ENCODE results near the gene KLHL14. TPM values are rescaled to one million over a fixed set of nuclear protein-coding genes. Genes with fewer than 3 reads are reported as not detected.

Gene KLHL14, protein sequence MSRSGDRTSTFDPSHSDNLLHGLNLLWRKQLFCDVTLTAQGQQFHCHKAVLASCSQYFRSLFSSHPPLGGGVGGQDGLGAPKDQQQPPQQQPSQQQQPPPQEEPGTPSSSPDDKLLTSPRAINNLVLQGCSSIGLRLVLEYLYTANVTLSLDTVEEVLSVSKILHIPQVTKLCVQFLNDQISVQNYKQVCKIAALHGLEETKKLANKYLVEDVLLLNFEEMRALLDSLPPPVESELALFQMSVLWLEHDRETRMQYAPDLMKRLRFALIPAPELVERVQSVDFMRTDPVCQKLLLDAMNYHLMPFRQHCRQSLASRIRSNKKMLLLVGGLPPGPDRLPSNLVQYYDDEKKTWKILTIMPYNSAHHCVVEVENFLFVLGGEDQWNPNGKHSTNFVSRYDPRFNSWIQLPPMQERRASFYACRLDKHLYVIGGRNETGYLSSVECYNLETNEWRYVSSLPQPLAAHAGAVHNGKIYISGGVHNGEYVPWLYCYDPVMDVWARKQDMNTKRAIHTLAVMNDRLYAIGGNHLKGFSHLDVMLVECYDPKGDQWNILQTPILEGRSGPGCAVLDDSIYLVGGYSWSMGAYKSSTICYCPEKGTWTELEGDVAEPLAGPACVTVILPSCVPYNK
- polyA plus RNA-seq (2012; ENCODE audit: missing spikeins): 1.1 TPM

DNA sequence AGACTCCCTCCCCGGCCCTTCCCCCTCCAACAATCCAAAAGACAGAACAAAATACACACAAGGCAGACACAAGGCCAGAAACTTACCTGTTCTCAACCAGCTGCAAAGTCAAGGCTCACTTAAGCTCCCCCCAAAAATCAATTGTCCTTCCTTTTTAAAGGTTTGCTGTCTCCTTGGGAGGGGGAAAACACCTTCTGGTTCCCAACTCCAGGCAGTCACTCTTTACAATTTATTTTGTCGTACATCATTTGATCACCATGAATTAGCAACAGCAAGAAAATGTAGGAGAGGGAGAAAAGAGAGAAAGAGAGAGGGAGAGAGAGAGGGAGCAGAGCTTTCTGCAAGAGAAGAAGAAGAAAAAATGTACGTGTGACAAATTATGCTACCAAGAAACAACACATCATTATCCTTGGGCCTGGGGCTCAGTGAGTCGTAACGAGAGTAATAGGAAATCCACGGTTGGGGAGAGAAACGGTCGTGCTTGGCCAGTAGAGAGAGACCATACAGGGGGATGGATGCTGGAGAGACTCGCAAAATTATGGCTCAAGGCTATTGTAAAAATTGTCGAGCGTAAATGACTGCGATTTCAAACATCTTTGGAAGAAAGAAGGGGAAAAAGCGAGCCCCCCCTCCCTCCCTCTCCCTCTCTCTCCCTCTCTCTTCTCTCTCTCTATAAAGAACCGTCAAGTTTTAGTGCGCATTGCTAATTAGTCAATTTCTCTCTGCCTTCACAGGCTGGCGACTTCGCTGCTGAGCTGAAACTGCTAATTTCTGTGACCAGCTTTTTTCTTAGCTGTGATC, at the start of gene KLHL14:
Gene KLHL14, minus strand, starts transcription at position 443 of the 801 bp plus-strand sequence. CDS start 2,432 bp downstream, outside the sequence.
- TF ChIP-seq POLR2AphosphoS5 (IDR thresholded peaks at IDR 0.05; ENCODE audit: low read depth, low read length) (no peak), POLR2A (IDR thresholded peaks at IDR 0.05; ENCODE audit: low read depth, low read length) (no peak)
- FAIRE-seq: peak; percentile 78
- no peak for DNase-seq (ENCODE audit: insufficient read length)

DNA sequence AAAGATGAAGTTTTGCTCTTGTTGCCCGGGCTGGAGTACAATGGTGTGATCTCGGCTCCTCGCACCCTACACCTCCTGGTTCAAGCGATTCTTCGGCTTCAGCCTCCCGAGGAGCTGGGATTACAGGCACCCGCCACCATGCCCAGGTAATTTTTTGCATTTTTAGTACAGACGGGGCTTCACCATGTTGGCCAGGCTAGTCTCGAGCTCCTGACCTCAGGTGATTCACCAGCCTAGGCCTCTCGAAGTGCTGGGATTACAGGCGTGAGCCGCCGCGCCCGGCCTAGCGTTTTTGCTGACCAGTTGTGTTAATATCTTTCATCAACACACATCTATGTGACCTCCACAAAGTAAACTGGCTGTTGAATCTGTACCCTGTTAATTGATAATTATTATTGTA, 49.4 kb upstream of the KLHL14 start:
- FAIRE-seq (no peak), DNase-seq (ENCODE audit: insufficient read length) (no peak)
- TF ChIP-seq POLR2AphosphoS5 (IDR thresholded peaks at IDR 0.05; ENCODE audit: low read depth, low read length): no peak
- no peak for TF ChIP-seq POLR2A (IDR thresholded peaks at IDR 0.05; ENCODE audit: low read depth, low read length)

DNA sequence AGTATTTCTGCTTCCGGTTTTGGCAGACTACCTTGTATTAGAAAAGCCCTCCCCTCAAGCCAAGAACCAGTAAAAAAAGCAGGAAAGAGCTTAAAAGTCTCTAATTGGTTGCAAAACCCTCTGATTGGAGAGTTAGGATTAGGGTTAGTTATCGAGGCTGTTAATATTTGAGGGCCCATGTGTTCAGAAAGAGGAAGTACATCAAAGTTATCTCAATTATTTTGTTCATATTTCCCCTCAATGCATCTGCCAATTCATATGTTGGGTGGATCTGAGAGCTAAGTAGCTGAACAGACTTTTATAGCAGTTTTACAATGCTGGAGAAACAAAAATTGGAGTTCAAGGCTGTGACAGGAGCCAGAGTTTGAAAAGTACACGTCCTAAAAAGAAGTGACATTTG, 43.1 kb upstream of the KLHL14 start:
- TF ChIP-seq POLR2A (IDR thresholded peaks at IDR 0.05; ENCODE audit: low read depth, low read length) (no peak), POLR2AphosphoS5 (IDR thresholded peaks at IDR 0.05; ENCODE audit: low read depth, low read length) (no peak), TAF1 (IDR thresholded peaks at IDR 0.05; ENCODE audit: borderline replicate concordance, low read depth, low read length) (no peak)
- no peak for FAIRE-seq
- DNase-seq (ENCODE audit: insufficient read length): no peak

DNA sequence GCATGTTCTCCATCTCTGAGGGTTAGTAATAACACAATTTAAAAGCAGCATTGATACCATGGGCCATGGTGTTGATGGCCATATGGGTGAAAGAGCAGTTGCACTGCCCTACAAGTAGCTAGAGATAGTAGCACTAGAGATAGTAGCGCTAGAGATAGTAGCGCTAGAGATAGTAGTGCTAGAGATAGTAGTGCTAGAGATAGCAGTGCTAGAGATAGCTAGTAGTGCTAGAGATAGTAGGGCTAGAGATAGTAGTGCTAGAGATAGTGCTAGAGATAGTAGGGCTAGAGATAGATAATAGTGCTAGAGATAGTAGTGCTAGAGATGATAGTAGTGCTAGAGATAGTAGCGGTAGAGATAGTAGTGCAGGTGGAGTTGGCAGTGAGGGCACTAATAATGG, 39.5 kb upstream of the KLHL14 start:
- DNase-seq (ENCODE audit: insufficient read length) (no peak), FAIRE-seq (no peak)
- TF ChIP-seq POLR2AphosphoS5 (IDR thresholded peaks at IDR 0.05; ENCODE audit: low read depth, low read length) (no peak), POLR2A (IDR thresholded peaks at IDR 0.05; ENCODE audit: low read depth, low read length) (no peak), TAF1 (IDR thresholded peaks at IDR 0.05; ENCODE audit: borderline replicate concordance, low read depth, low read length) (no peak)

DNA sequence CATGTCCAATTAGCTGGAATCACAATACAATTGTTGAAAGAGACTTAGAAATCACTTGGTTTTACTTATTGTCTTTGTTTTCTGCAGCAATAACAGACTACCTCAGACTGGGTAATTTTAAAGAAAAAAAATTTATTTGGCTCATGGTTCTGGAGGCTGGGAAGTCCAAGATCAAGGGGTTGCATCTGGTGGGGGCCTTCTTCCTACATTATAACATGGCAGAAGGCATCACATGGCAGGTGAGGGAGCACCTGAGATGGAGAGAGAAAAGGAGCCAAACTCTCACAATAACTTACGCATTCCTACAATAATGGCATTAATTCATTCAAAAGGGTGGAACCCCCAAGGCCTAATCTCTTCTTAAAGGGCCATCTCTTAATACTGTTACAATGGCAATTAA, 37.5 kb upstream of the KLHL14 start:
- no peak for TF ChIP-seq TAF1 (IDR thresholded peaks at IDR 0.05; ENCODE audit: borderline replicate concordance, low read depth, low read length)
- TF ChIP-seq POLR2AphosphoS5 (IDR thresholded peaks at IDR 0.05; ENCODE audit: low read depth, low read length): no peak
- TF ChIP-seq POLR2A (IDR thresholded peaks at IDR 0.05; ENCODE audit: low read depth, low read length): no peak
- no peak for DNase-seq (ENCODE audit: insufficient read length)
- no peak for FAIRE-seq

DNA sequence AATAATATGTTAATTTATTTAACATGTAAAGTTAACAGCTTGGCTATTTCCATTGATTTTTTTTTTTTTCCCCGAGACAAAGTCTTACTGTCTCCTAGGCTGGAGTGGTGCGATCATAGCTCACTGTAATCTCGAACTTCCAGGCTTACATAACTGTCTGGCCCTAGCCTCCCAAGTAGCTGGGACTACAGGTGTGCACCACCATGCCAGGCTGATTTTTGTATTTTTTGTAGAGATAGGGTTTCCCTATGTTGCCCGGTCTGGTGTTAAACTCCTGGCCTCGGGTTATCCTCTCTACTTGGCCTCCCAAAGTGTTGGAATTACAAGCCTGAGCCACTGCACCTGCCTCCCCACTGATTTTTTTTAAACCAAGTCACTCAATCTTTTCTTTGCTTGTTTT, 32.5 kb upstream of the KLHL14 start:
- FAIRE-seq: no peak
- DNase-seq (ENCODE audit: insufficient read length): no peak

DNA sequence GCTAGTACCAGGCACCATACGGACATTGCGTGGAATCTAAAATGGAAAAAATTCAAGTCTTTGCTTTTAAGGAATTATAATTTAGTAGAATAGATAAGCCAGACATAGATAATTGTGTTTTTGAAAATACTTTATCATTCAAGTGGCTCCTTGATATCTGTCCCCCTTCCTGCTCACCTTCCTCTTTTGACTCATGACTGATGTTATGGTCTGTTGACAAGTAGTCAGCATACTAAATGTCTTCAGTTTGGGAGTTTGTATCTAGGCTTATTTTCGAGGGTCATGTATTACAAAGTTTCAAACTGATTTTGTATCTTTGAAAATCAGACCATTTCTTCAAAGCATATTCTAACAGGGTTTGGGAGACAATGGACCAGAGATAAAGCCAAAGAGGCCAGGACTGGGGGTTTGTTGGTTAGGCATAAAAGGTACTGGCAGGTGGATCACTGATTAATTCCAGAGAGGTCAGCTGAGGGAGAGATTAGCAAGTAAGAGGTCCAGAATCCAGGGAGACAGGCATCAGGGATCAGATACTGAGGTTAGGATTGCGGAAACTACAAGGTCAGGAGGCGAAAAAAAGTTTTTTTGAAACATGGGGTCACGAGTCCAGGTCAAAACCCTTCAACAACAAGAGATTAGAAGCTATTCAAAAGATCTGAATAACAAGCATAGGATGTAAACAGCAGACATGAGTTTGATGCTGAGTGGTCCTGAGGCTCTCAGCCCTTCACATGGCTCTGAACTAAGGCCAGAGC, 31.5 kb upstream of the KLHL14 start:
- TF ChIP-seq TAF1 (IDR thresholded peaks at IDR 0.05; ENCODE audit: borderline replicate concordance, low read depth, low read length) (no peak), POLR2AphosphoS5 (IDR thresholded peaks at IDR 0.05; ENCODE audit: low read depth, low read length) (no peak), POLR2A (IDR thresholded peaks at IDR 0.05; ENCODE audit: low read depth, low read length) (no peak)
- FAIRE-seq (no peak), DNase-seq (ENCODE audit: insufficient read length) (no peak)

More for the DNA sequence above, 32.5 kb upstream of the KLHL14 start:
- TF ChIP-seq TAF1 (IDR thresholded peaks at IDR 0.05; ENCODE audit: borderline replicate concordance, low read depth, low read length): no peak
- TF ChIP-seq POLR2AphosphoS5 (IDR thresholded peaks at IDR 0.05; ENCODE audit: low read depth, low read length): no peak
- TF ChIP-seq POLR2A (IDR thresholded peaks at IDR 0.05; ENCODE audit: low read depth, low read length): no peak

DNA sequence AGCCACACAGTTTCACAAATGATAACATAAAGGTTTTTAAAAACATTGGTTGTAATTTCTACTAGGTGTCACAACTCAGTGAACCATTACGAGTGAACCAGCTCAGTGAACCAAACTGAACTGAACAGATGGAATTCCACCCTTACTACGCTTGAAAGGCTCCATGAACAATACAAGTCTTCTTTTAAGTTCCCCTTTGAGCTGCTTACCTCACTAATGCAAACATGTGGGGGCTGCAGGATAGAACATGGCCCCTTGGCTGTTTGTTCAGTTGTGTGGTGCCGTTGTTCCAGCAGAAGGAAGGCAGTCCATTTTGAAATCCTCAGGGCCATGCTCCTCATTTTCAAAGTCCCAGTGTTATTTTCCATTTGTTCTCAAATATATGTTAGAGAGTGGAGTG, 30.7 kb upstream of the KLHL14 start:
- no peak for TF ChIP-seq TAF1 (IDR thresholded peaks at IDR 0.05; ENCODE audit: borderline replicate concordance, low read depth, low read length)
- no peak for TF ChIP-seq POLR2A (IDR thresholded peaks at IDR 0.05; ENCODE audit: low read depth, low read length)
- TF ChIP-seq POLR2AphosphoS5 (IDR thresholded peaks at IDR 0.05; ENCODE audit: low read depth, low read length): no peak
- DNase-seq (ENCODE audit: insufficient read length): no peak

DNA sequence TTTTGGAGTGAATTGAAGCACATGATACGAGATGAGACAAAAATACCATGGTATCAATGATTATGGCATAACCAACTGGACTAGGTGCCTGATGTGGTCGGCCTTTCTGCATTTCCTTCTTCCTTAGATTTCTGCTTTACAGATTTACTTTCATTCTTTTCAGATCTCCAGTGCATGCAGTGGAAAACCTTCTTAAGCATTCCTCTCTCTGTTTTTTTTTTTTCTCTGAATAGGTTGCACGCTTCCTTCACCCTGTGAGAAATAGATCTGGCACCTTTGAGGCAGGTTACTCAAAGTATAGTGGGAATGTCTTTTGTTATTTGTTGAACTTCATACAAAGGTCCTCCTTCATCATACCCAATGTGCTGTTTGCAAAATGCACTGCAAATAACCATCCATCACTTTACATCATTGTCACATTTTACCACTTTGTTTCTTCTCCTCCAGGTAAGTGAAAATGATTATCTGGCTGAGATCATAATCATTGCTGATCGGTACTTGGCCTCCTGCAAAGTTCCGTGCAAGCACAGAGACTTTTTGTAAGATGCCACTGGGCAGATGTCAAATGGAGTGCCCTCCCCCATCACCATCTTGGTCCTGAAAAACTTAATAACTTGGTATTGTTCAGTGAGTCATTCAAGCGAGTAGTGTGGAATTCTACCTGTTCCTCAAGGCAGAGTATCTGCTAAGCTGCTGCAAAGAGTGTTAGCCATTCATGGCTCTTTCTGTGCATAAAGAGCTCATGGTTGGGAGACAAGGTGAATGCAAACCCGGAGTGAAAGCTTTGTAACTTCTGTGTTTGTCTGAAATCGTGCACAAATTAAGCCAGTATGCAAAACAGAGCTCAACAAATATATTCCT, 30.0 kb upstream of the KLHL14 start:
- TF ChIP-seq TAF1 (IDR thresholded peaks at IDR 0.05; ENCODE audit: borderline replicate concordance, low read depth, low read length): no peak
- TF ChIP-seq POLR2AphosphoS5 (IDR thresholded peaks at IDR 0.05; ENCODE audit: low read depth, low read length): no peak
- no peak for TF ChIP-seq POLR2A (IDR thresholded peaks at IDR 0.05; ENCODE audit: low read depth, low read length)
- FAIRE-seq: peak; percentile 38
- DNase-seq (ENCODE audit: insufficient read length): no peak

More for the DNA sequence above, 30.7 kb upstream of the KLHL14 start:
- peak; percentile 78 for FAIRE-seq

DNA sequence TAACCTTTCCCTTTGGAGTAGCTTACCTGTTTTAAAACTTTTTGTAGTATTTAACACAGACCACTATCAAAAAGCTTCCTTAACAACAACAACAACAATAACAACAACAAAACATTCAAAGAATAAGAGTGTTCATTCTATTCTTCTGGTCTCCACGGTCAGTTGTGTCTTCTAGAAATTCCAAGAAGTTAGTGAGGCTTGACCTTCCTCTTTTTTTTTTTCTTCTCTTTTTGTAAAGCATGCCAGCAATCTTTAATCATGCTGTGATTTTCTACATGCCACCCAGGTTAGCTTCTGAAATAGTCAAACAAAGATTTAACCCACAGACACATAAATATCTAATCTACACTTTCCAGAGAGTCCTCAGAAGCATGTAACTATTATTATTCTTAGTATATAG, 28.4 kb upstream of the KLHL14 start:
- TF ChIP-seq POLR2A (IDR thresholded peaks at IDR 0.05; ENCODE audit: low read depth, low read length) (no peak), TAF1 (IDR thresholded peaks at IDR 0.05; ENCODE audit: borderline replicate concordance, low read depth, low read length) (no peak), POLR2AphosphoS5 (IDR thresholded peaks at IDR 0.05; ENCODE audit: low read depth, low read length) (no peak)
- DNase-seq (ENCODE audit: insufficient read length): no peak
- no peak for FAIRE-seq

Measured in GM12892 (cell line).